HG03095 (cell line): Measurements from ENCODE around the gene CMSS1.

Source experiments
- ATAC-seq: cut with Tn5 transposase; IDR thresholded peaks from one replicate; pipeline ENCODE4 v1.9.1; 2021; ENCODE audit warnings: moderate library complexity; ENCODE audit not compliant: unreplicated experiment

CMSS1 gene

GRCh38 chr3:99899603-99900002 is 81.9 kb downstream of the CMSS1 start:
- ATAC-seq, result no peak

- ATAC-seq, result no peak
Observed at GRCh38 chr3:99900248-99900647, 82.6 kb downstream of the CMSS1 start.

DNA sequence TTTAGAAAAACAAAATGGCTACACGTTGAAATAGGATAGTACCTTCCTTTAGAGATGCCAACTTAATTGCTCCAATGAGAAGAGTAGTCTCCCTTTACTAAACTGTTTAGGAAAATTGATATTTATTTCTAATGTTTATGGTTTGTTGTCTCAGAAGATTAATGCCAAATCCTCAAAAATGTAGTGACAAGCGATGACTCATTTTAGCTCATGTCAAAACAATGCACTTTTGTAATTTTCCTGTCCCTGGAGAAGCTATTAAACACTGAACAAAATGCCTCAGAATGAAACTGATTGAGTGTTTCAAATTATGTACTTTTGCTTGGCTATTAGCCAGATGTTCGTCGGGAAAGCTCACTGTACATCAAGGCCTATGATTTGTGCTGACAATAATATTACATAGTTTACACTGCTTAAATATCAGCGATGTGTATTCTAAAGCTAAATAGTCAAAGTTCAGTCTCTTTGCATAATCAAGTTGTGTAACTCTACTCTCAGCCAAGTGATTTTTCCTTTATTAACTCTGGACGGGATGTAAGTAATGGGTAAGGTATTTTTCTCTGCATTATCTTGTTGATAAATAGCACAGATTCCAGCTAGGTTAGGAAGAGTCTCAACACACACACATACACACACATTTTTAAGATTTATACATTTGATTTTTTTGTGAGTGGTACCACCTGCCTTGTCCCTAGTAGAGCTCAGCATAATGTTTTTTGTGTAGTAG is 83.7 kb downstream of the CMSS1 start:
- no peak for ATAC-seq

- no peak for ATAC-seq
Observed at GRCh38 chr3:99902091-99902490, 84.4 kb downstream of the CMSS1 start.

GRCh38 chr3:99903869-99904268 is 86.2 kb downstream of the CMSS1 start:
- ATAC-seq, result no peak

DNA sequence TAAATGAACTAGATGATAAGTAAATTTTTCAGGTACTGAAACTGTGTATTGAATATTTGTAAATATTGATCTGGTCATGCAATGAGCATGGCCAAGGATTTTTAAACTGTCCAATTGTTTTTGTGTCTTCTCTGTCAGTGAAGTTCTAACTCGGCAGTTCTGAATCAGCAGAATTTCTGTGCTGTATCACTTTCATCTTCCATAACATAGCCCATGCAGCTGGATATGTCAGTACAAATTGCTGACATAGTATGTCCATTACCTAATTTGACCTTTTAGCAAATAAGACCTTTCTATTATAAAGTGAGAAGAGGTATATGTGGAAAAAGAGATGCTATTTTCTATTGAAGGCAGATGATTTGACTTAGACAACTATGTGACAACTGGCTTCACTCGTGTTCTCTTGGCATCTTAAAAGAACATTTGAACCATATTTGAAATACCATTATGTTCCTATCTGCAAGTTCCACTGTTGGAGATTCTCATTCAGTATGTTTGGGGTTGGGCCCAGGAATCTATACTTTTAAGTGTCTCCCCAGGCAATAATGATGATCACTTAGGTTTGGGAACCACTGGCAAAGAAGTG is 90.4 kb downstream of the CMSS1 start:
- no peak for ATAC-seq

DNA sequence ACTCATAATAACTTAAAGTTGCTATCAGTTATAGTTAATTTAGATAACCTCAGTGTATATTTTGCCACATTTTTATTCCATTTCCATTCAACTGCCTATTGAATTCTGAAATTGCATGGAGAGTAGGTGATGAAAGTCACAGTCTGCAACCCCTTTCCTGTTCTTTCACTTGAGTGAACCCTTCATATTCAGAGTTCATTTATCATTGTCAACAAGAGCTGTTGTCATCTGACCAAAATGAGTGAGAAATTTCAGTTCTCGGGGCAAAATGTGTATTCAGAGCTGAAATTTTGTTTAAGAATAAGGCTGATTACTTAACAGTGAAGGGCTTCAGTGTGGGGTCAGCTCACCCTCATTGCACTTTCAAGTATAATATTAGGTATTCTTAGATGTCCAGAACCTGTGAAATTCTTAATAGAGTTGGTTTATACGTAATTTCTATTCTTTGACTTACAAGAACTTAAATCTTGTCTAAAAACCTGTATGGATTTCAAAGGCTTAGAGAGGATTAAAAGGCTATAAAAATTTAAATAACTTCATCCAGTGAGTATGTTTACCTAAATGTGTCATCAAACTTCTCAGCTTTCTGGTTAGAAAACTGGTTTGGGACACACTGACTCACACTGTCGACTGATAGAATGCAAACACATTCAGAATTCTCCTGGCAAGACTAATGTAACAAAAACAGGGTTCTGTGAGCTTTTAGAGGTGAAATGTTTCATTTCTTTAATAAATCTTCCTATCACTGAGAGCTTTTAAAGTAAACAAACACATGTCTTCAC is 92.2 kb downstream of the CMSS1 start:
- no peak for ATAC-seq

GRCh38 chr3:99910752-99911290 is 93.2 kb downstream of the CMSS1 start:
- ATAC-seq, result no peak

DNA sequence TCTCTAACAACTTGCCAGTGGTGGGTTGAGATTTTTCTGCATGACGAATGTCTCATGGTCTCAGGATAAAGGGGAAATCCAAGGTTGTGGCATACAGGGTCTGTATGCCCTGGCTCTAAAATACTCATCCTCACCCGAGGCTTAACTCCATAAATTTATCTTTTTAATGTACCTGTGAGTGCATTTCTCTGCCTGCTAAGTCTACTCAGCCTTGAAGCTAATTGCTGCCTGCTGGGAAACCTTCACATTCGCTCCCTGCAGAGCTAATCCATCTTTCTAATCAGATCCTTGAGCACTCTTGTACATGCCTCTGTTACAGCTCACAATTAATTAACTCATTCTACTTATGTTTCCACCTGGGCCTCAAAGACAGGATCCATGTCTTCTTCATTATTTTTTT is 93.8 kb downstream of the CMSS1 start:
- no peak for ATAC-seq

- ATAC-seq, result no peak
Observed at GRCh38 chr3:99915906-99916432, 98.3 kb downstream of the CMSS1 start.

- no peak for ATAC-seq
Observed at GRCh38 chr3:99918715-99919114, 101.1 kb downstream of the CMSS1 start.

GRCh38 chr3:99919694-99920093 is 102.0 kb downstream of the CMSS1 start:
- no peak for ATAC-seq

DNA sequence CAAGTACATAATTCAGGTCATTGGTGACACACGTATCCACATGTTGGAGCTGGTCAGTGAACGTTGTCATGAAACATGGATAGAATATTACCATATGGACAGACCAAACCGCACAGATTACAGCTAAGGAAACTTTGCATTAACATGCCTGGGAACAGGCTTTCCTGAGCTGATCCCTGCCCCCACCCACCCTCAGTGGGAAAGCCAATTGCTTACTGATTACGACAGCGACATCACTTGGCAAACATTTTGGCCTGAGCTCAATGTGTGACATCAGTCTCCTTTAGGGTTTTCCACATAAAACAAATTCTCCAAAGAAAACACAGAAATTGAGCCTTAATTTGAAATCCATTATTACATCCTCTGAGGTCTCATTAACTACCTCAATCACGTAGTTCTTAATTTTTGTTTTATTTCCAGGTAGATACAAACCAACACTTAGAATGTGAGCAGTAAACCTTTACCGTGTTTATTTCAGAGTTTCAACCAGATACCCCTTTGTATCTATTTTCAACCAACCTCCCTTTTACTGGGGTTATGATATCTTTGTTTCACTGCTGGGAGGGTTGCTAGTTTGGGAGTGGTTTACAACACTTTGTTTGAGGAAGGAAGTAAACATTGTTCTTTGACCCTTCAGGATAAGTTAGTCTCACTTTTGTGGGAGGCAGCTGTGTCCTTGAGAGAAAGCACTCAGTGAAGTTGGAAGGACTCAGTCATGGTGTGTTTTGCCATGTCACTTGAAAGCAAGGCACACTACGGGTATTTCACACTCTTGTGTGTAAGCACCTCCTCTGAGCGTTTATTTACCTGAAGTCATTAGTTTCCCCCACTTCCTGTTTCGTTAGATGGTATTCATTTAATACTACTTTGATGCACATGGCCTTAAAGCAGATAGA is 103.1 kb downstream of the CMSS1 start:
- ATAC-seq, result no peak

GRCh38 chr3:99921377-99921695 is 103.7 kb downstream of the CMSS1 start:
- ATAC-seq, result no peak

DNA sequence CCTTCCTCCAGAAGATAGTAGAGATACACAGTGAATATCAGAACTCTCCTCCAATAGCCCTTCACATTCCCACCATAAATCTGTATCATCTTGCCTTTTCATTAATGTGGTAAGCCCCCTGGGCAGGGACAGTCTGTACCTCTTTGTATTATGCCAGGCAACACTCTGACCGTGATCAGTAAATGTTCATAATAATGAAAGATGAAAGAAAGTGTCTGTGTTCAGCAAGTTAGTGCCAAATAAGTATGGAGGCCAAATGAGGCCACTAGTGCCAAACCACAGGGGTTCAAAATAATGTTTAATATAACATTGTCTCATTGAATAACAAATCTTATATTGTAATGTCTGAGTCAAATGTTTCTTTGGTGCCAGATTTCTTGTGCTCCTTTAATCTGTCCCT is 104.3 kb downstream of the CMSS1 start:
- ATAC-seq, result no peak

- no peak for ATAC-seq
Observed at GRCh38 chr3:99923873-99924272, 106.2 kb downstream of the CMSS1 start.

DNA sequence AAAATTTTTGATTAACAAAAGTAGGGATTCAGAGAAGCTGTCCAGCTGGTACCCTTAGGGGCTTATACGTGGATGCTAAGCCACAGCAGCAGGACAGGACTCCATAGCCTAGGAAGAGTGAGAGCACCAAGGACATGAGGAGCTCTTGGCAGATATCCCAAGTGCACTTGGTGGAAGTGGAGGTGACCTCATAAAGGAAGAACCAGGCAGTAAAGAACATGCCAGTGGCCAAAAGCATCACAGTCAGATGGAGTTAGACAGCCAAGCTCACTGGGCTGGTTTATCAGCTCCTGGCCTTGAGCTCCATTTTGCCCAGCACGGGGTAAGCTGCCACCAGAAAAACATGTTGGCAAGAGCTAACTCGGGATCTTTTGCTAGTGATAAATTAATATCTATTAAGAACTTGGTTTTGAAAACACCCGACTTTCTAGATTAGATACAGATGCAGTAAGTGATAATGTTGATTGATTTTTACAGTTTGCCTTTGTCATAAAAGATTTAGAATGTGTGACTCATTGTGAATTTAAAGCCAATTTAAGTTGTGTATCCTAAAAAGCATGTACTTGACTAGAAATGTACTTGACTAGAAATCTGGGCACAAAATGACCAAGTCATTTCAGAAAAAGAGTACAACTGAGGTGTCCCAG is 108.0 kb downstream of the CMSS1 start:
- no peak for ATAC-seq

DNA sequence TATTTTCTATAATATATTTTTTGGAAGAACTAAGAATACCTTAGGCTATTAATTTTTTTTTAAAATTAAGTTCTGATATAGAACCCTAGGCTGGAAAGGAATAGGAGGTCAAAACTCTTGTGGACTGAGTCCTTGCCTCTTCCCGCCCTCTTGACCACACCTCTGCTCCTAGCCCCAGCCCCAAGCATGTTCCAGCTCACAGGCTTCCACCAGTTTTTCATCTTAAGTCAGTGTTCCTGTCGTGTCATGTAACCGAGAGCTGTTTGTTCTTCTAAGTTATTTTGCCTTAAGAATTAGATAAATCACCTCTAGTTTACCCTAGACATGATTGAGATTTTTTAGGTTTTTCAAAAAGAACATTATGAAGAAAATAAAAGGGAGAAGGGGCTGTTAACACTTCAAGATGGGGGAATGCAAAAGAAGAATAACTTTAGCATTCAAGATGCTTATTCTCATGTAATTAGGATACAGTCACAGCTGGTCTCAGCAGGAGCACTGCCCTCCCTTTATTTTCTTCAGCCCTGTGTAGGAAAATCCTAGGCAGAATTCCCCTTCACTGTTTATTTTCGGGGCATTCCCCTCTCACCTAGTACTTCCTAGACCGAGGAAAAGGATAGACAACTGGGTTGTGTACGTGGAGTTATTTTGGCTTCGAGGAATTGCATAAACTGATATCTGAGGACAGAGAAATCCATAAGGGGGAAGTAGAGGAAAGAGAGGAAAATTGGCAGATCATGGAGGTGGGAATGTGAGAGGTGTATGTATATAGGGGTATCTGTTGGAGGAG is 110.2 kb downstream of the CMSS1 start:
- no peak for ATAC-seq
